Glomerular endothelial cell (primary cell): ENCODE data around the gene ABI3. TPM values are rescaled to one million over a fixed set of nuclear protein-coding genes. Genes with fewer than 3 reads are reported as not detected.

ENCODE experiments used
- DNase-seq: peaks from one replicate; pipeline ENCODE4 v3.0.0-alpha.2; 2011; ENCODE audit warnings: low read depth, low spot score; ENCODE audit errors: extremely low read depth
- total RNA-seq: library from RNA; depleted of rRNA; stranded (reverse); fragments of >200 nt; gene quantifications from 2 replicates; pipeline ENCODE4 v1.2.3, GENCODE V29; 2015

ABI3 gene
- total RNA-seq, 1 donor from 2014 or later = 22.3 TPM

- DNase-seq = no peak
Measured at GRCh38 chr17:49196520-49196919, 14.0 kb upstream of the ABI3 start.

- no peak for DNase-seq
Measured at GRCh38 chr17:49197346-49197998, 13.0 kb upstream of the ABI3 start.

GRCh38 chr17:49198211-49198610, 12.3 kb upstream of the ABI3 start:
- no peak for DNase-seq

DNA sequence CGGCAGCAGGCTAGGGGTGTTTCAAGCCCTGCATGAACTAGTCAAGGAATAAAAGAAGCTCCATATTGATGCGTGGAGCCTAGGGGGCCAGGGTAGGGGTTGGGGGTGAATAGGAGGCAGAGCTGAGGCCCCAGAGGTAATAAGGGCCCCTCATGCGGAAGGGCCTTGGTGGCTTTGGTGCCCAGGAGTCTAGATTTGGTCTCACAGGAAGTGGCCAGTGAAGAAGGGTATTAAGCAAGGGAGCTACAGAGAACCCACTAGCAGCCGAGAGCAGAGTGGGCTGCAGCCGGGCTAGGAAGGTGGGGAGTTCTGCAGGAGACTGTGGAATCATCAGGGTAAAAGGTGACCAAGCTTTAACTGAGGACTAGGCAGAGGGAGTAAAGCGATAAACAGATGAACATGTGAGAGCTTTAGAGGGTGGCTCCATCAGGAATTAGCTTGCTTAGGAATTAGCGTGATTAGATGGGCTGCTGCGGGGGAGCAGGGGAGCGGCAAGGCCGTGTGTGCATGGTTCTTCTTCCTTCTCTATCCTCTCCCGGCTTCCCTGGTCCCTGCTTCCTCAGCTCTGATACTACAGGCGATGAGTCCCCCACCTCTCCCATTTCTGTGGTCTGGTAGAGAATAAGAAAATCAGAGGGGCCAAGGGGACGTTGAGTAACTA, 10.0 kb upstream of the ABI3 start:
- no peak for DNase-seq

DNA sequence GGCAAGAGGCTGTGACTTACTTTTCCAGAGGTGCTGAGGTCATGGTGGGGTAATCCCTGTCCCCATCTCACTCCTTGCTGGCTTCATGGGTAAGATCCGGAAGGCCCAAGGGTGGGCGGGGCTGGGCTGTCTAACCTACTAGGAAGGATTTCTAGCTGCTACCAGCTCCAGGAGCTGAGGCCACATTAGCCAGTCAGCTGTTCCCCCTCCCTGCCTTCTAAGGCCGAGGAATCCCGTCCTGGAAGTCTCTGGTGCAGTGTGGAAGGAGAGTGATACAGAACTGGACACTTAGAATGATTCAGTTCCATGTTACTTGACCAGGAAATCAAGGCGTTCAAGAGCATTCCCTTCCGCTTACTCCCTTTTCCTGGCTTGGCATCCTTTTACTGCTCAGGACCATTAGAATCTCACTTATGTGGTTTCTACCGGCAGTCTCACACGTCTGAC, 9.0 kb upstream of the ABI3 start:
- peak; percentile 57 for DNase-seq

- no peak for DNase-seq
Measured at GRCh38 chr17:49203796-49204195, 6.7 kb upstream of the ABI3 start.

- DNase-seq = no peak
Measured at GRCh38 chr17:49204516-49204915, 6.0 kb upstream of the ABI3 start.

- DNase-seq = no peak
Measured at GRCh38 chr17:49209061-49209571, 1.4 kb upstream of the ABI3 start.

GRCh38 chr17:49213399-49213798, 2.9 kb downstream of the ABI3 start:
- DNase-seq = no peak

DNA sequence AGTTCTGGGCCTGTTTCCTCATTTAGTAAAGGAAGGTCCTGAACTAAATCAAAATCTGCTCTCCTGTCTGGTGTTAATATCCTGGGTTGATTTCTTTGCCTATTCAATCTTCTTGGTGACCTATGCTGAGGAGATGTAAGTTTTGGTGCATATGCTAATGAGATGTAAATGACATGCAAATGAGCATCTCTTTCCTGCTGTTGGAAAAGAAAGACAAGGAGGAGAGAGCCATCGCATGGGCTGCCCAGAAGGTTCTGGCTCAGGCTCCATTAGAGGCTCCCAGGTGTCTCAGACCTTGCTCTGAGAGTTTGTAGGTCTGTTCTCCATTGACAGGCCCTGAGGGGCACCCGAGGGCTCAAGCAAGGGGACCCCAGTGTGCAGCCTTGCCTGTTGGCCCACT, 3.3 kb downstream of the ABI3 start:
- DNase-seq = no peak

DNA sequence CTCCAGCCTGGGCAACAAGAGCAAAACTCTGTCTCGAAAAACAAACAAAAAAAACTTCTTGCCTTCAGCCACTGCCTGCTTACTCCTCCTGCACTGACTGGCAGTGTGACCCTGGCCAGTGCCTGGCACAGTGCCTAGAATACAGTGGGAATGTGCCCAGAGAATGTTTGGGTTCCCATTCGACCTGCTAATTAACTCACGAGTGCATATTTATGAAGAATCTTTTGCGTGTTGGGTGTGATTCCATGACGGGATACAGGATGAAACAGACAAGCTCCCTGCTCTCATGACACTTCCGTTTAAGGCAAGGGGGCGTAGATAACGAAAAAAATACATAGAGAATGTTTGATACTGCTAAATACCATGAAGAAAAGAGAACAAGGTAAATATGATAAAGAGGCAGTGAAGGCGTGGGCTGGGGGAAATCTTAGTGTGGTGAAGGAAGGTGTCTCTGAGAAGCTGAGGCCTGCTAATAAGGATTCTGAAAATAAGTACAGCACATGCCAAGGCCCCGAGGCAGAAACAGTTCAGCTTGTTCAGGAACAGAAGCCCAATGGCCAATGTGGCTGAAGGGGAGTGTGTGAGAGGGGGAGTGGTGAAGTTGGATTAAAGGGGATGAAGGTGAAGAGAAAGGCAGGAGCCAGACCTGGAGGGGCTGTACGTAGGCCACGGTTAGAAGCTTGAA, 4.3 kb downstream of the ABI3 start:
- no peak for DNase-seq

DNA sequence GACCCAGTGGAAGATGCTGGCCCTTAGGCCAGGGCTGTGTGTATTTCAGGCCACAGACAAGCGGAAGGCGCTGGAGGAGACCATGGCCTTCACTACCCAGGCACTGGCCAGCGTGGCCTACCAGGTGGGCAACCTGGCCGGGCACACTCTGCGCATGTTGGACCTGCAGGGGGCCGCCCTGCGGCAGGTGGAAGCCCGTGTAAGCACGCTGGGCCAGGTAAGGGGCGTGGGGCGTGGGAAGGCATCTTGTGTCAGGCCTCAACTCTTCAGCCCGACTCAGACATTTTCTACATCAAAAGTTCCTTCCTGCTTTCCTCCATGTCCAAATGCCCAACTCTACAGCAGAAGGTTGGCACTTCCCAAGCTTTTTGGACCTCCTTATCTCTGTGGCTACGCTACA, 6.0 kb downstream of the ABI3 start:
- no peak for DNase-seq

DNA sequence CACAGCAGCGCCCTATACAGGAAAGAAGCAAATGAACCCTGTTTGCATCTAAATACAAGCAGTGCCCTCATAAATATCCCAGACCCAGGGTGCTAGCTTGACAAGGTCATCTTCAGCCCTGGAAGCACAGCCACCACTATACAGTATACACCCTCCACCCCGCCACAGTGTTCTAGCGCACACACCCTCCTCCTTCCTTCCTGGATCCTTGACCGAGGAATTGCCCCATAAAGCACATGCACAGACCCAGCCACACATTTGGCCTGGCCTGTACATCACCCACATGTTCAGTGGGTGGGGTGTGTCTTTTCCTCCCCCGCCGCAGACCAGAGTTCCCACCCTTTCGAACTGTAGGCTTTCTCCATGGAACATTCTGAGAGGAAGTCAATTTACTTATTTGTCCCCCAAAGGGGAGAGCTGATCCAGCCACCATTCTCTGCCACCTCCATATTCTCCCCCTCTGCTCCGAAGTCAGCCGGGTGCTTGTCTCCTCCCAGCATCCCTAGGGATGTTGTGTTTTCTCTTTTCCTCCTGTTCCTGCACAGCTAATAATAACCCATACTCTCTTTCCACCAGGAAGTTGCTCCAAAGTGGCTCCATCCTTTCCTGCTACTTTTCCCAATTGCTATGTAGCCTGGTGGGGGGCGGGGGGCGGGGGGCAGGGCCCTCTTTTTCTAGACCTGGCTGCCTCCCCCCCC, 6.6 kb downstream of the ABI3 start:
- DNase-seq = no peak

DNA sequence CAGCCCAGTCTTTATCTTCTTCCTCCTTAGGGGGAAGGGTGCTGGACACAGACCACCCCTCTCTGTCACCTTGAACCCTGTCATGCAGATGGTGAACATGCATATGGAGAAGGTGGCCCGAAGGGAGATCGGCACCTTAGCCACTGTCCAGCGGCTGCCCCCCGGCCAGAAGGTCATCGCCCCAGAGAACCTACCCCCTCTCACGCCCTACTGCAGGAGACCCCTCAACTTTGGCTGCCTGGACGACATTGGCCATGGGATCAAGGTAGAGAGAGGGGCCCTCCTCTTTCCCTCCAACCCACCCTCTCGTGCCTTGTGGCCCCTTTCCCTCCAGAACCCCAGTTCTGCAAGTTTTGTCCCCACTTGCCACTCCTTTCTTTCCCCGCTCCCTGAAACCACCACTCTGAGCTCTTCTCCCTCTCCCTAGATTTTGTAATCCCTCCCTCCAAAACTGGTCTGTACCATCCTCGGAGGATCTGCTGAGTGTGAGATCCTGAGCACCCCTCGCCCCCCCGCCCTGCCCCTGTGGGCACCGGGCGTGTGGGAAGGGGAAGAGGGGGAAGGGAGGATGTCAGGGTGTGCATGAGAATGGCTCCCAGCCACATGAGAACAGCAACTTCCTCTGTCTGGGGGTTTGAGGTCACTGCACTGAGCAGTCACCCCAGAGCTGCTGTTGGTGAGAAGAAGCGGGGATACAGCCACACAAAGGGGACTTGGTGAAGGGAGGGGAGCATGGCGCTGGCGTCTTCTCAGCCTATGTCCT, 7.3 kb downstream of the ABI3 start:
- DNase-seq = no peak

DNA sequence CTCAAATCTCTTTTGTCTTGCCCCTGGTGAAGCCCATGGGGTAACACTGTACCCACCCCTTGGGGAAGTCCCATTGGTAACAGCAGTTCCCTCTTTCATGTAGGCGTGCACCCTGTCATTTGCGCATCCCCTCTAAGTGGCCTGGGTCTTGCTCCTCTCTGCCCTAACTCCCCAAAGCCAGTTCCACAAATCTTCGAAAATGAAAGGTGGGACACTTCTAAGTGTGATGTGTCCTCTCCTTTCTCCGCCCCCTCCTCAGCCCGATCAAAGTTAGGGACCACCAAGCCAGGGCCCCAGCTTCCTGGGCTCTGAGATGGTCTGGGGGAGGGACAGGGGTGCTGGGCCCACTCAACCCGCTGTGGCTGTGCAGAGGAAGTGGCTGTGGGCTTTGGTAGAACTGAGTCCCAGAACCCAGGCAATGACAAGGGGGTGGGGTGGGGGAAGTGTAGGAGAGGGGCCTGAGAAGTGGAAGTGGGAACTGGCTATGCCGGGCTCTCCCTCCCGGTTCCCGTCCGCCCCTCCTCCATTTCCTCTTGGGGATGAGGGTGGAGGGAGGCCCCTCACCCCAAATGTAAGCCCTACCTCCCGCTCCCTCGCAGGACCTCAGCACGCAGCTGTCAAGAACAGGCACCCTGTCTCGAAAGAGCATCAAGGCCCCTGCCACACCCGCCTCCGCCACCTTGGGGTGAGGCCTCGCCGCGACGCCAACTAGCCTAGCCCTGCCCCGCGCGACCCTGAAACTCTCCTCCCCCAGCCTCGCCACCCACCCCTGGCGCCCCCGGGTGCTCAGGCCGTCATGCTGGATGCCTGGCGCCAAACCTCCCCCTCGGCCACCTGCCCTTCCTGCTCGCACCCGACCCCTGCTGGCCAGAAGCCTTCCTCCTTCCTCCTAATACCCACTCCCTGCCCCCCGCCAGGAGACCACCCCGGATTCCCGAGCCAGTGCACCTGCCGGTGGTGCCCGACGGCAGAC, 8.7 kb downstream of the ABI3 start:
- DNase-seq = no peak

GRCh38 chr17:49219987-49220386, 9.5 kb downstream of the ABI3 start:
- DNase-seq = no peak

DNA sequence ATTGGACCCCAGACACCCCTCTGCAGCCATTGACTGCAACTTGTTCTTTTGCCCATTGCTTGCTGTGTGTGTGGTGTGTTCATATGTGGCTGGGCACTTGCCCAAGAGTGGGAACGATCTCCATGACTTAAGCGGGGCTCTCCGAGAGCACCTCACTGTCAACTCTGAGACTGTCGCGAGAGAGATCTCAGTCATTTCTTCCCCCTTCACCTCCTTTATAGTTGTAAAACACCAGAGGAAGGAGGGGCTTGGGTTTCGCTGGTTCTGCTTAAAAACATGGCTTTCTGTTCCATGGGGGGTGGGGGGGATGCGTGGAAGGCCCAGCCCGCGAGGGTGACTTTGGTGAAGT, 12.6 kb downstream of the ABI3 start:
- DNase-seq = no peak

DNA sequence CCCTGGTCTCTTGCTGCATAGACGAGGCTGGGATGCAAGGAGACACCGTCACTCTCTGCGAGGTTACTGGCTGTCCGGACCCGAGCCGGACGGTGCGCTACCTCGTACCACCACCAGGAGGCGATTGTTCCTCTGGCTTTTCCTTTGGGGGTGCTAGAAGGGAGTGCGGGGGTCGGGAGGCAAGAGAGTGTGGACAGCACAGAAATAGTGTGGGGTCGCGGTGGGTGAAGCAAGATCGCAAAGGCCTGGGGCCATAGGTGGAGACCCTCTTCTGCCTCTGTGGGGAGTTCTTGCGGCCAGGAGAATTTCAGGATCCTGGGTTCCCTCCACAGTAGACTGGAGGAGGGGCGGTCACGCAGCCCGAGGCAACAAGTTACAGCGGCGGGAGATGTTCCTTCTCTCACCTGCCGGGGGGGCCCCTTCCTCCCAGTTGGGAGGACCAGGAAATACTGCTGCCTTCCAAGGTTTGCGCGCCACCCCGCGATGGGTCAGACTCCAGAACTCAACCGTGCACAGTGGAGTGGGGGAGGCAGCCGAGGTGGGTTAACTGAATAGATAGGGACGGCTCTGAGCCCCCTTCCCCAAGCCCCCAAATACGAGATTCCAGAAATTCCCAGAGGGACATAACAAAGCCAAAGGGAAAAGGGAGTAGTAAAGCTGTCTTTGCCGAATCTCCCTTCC, 13.2 kb downstream of the ABI3 start:
- DNase-seq = no peak
